ENCODE data around the gene TMEM132C. TPM values are rescaled to one million over a fixed set of nuclear protein-coding genes. Genes with fewer than 3 reads are reported as not detected.

Gene TMEM132C
- total and polyA plus RNA-seq, 4 experiments from 2014 or later, result not detected

- Mint-ChIP-seq H3K9me3 (peaks cover 0 to 12% (median 4%) of the 10 kb centered on the region in 8 donors), H3K27ac (peak overlapping the region in 1 of 7 donors; percentile 43), H3K36me3 (no peaks in the 10 kb centered on the region), H3K27me3 (peaks cover 2% of the 10 kb centered on the region in 2 donors), H3K4me1 (no peaks in the 10 kb centered on the region), H3K4me3 (no peak overlapping the region)
- Histone ChIP-seq H3K4me1 (ENCODE audit: insufficient read depth, low read length) (no peaks in the 10 kb centered on the region), H3K27me3 (ENCODE audit: insufficient read depth, low read length) (no peaks in the 10 kb centered on the region), H3K36me3 (ENCODE audit: insufficient read depth, low read length) (no peaks in the 10 kb centered on the region), H3K4me3 (ENCODE audit: low read length in 2 of 2) (no peak overlapping the region), H3K27ac (ENCODE audit: low read depth, low read length) (no peak overlapping the region), H3K9me3 (ENCODE audit: control insufficient read depth in 1 of 2, low read length in 2 of 2) (no peaks in the 10 kb centered on the region)
- POLR2A ChIA-PET (ENCODE audit: partially characterized antibody), result no interaction called here
- intact Hi-C loops (cut with micrococcal nuclease), result no loop called here
- CTCF ChIA-PET (ENCODE audit: partially characterized antibody), result no interaction called here
- no peak for DNase-seq
Observed at GRCh38 chr12:128637642-128638606, 371.0 kb downstream of the TMEM132C start.

- H3K9me3 Mint-ChIP-seq, result peaks cover 0 to 12% (median 4%) of the 10 kb centered on the region in 8 donors
- no peak overlapping the region for H3K27ac ChIP-seq (ENCODE audit: low read depth, low read length)
- intact Hi-C loops (cut with micrococcal nuclease), result no loop called here
- CTCF ChIA-PET (ENCODE audit: partially characterized antibody), result no interaction called here
- H3K9me3 ChIP-seq (ENCODE audit: control insufficient read depth in 1 of 2, low read length in 2 of 2), result no peaks in the 10 kb centered on the region
- H3K36me3 Mint-ChIP-seq, result no peaks in the 10 kb centered on the region
- H3K4me1 ChIP-seq (ENCODE audit: insufficient read depth, low read length), result no peaks in the 10 kb centered on the region
- no peaks in the 10 kb centered on the region for H3K4me1 Mint-ChIP-seq
- H3K36me3 ChIP-seq (ENCODE audit: insufficient read depth, low read length), result no peaks in the 10 kb centered on the region
- H3K27me3 Mint-ChIP-seq, result peaks cover 2% of the 10 kb centered on the region in 2 donors
- H3K4me3 ChIP-seq (ENCODE audit: low read length in 2 of 2), result no peak overlapping the region
- H3K4me3 Mint-ChIP-seq, result no peak overlapping the region
- no peaks in the 10 kb centered on the region for H3K27me3 ChIP-seq (ENCODE audit: insufficient read depth, low read length)
- DNase-seq, result no peak
- POLR2A ChIA-PET (ENCODE audit: partially characterized antibody), result no interaction called here
- no peak overlapping the region for H3K27ac Mint-ChIP-seq
Observed at GRCh38 chr12:128639089-128639488, 372.1 kb downstream of the TMEM132C start.

GRCh38 chr12:128643155-128643554 is 376.2 kb downstream of the TMEM132C start:
- H3K9me3 Mint-ChIP-seq, result peaks cover 2 to 17% (median 8%) of the 10 kb centered on the region in 8 donors
- peaks cover 2% of the 10 kb centered on the region in 2 donors for H3K27me3 Mint-ChIP-seq
- CTCF ChIA-PET (ENCODE audit: partially characterized antibody), result no interaction called here
- Histone ChIP-seq H3K4me1 (ENCODE audit: insufficient read depth, low read length) (no peaks in the 10 kb centered on the region), H3K4me3 (ENCODE audit: low read length in 2 of 2) (no peak overlapping the region), H3K27ac (ENCODE audit: low read depth, low read length) (no peak overlapping the region), H3K27me3 (ENCODE audit: insufficient read depth, low read length) (no peaks in the 10 kb centered on the region), H3K36me3 (ENCODE audit: insufficient read depth, low read length) (no peaks in the 10 kb centered on the region), H3K9me3 (ENCODE audit: control insufficient read depth in 1 of 2, low read length in 2 of 2) (no peaks in the 10 kb centered on the region)
- intact Hi-C loops (cut with micrococcal nuclease), result no loop called here
- no peak for DNase-seq
- H3K4me1 Mint-ChIP-seq, result no peaks in the 10 kb centered on the region
- POLR2A ChIA-PET (ENCODE audit: partially characterized antibody), result no interaction called here
- H3K4me3 Mint-ChIP-seq, result no peak overlapping the region
- H3K27ac Mint-ChIP-seq, result no peak overlapping the region
- H3K36me3 Mint-ChIP-seq, result no peaks in the 10 kb centered on the region

GRCh38 chr12:128644664-128645296 is 377.8 kb downstream of the TMEM132C start:
- Mint-ChIP-seq H3K36me3 (no peaks in the 10 kb centered on the region), H3K9me3 (peaks cover 4 to 21% (median 9%) of the 10 kb centered on the region in 8 donors), H3K4me3 (no peak overlapping the region), H3K27me3 (peaks cover 2% of the 10 kb centered on the region in 2 donors), H3K4me1 (no peaks in the 10 kb centered on the region), H3K27ac (no peak overlapping the region)
- POLR2A ChIA-PET (ENCODE audit: partially characterized antibody), result no interaction called here
- H3K4me1 ChIP-seq (ENCODE audit: insufficient read depth, low read length), result no peaks in the 10 kb centered on the region
- H3K27me3 ChIP-seq (ENCODE audit: insufficient read depth, low read length), result no peaks in the 10 kb centered on the region
- no peak for DNase-seq
- H3K36me3 ChIP-seq (ENCODE audit: insufficient read depth, low read length), result no peaks in the 10 kb centered on the region
- no peak overlapping the region for H3K27ac ChIP-seq (ENCODE audit: low read depth, low read length)
- no peaks in the 10 kb centered on the region for H3K9me3 ChIP-seq (ENCODE audit: control insufficient read depth in 1 of 2, low read length in 2 of 2)
- CTCF ChIA-PET (ENCODE audit: partially characterized antibody), result no interaction called here
- intact Hi-C loops (cut with micrococcal nuclease), result no loop called here
- no peak overlapping the region for H3K4me3 ChIP-seq (ENCODE audit: low read length in 2 of 2)

- Mint-ChIP-seq H3K27ac (no peak overlapping the region), H3K4me1 (no peaks in the 10 kb centered on the region), H3K9me3 (peaks cover 0 to 26% (median 9%) of the 10 kb centered on the region in 8 donors), H3K27me3 (no peaks in the 10 kb centered on the region), H3K4me3 (no peak overlapping the region), H3K36me3 (no peaks in the 10 kb centered on the region)
- H3K27me3 ChIP-seq (ENCODE audit: insufficient read depth, low read length), result no peaks in the 10 kb centered on the region
- no peaks in the 10 kb centered on the region for H3K4me1 ChIP-seq (ENCODE audit: insufficient read depth, low read length)
- DNase-seq, result no peak
- H3K27ac ChIP-seq (ENCODE audit: low read depth, low read length), result no peak overlapping the region
- no peaks in the 10 kb centered on the region for H3K9me3 ChIP-seq (ENCODE audit: control insufficient read depth in 1 of 2, low read length in 2 of 2)
- CTCF ChIA-PET (ENCODE audit: partially characterized antibody), result no interaction called here
- POLR2A ChIA-PET (ENCODE audit: partially characterized antibody), result no interaction called here
- no peaks in the 10 kb centered on the region for H3K36me3 ChIP-seq (ENCODE audit: insufficient read depth, low read length)
- H3K4me3 ChIP-seq (ENCODE audit: low read length in 2 of 2), result no peak overlapping the region
- intact Hi-C loops (cut with micrococcal nuclease), result no loop called here
Observed at GRCh38 chr12:128649902-128650301, 382.9 kb downstream of the TMEM132C start.

- Histone ChIP-seq H3K9me3 (ENCODE audit: control insufficient read depth in 1 of 2, low read length in 2 of 2) (no peaks in the 10 kb centered on the region), H3K4me1 (ENCODE audit: insufficient read depth, low read length) (no peaks in the 10 kb centered on the region), H3K27me3 (ENCODE audit: insufficient read depth, low read length) (no peaks in the 10 kb centered on the region), H3K4me3 (ENCODE audit: low read length in 2 of 2) (no peak overlapping the region), H3K27ac (ENCODE audit: low read depth, low read length) (no peak overlapping the region), H3K36me3 (ENCODE audit: insufficient read depth, low read length) (no peaks in the 10 kb centered on the region)
- H3K36me3 Mint-ChIP-seq, result no peaks in the 10 kb centered on the region
- intact Hi-C loops (cut with micrococcal nuclease), result no loop called here
- no peaks in the 10 kb centered on the region for H3K27me3 Mint-ChIP-seq
- no peak for DNase-seq
- ChIA-PET CTCF (ENCODE audit: partially characterized antibody) (no interaction called here), POLR2A (ENCODE audit: partially characterized antibody) (no interaction called here)
- no peak overlapping the region for H3K4me3 Mint-ChIP-seq
- peaks cover 0 to 11% (median 9%) of the 10 kb centered on the region in 8 donors for H3K9me3 Mint-ChIP-seq
- H3K27ac Mint-ChIP-seq, result no peak overlapping the region
- H3K4me1 Mint-ChIP-seq, result no peaks in the 10 kb centered on the region
Observed at GRCh38 chr12:128652136-128652751, 385.3 kb downstream of the TMEM132C start.

- no peak overlapping the region for H3K4me3 ChIP-seq (ENCODE audit: low read length in 2 of 2)
- H3K27me3 Mint-ChIP-seq, result peaks cover 0 to 2% of the 10 kb centered on the region in 2 donors
- POLR2A ChIA-PET (ENCODE audit: partially characterized antibody), result no interaction called here
- H3K9me3 ChIP-seq (ENCODE audit: control insufficient read depth in 1 of 2, low read length in 2 of 2), result no peaks in the 10 kb centered on the region
- no peaks in the 10 kb centered on the region for H3K4me1 Mint-ChIP-seq
- CTCF ChIA-PET (ENCODE audit: partially characterized antibody), result no interaction called here
- intact Hi-C loops (cut with micrococcal nuclease), result no loop called here
- DNase-seq, result no peak
- peaks cover 0 to 8% (median 3%) of the 10 kb centered on the region in 8 donors for H3K9me3 Mint-ChIP-seq
- H3K4me3 Mint-ChIP-seq, result no peak overlapping the region
- H3K36me3 ChIP-seq (ENCODE audit: insufficient read depth, low read length), result no peaks in the 10 kb centered on the region
- no peak overlapping the region for H3K27ac ChIP-seq (ENCODE audit: low read depth, low read length)
- no peaks in the 10 kb centered on the region for H3K36me3 Mint-ChIP-seq
- no peaks in the 10 kb centered on the region for H3K27me3 ChIP-seq (ENCODE audit: insufficient read depth, low read length)
- H3K4me1 ChIP-seq (ENCODE audit: insufficient read depth, low read length), result no peaks in the 10 kb centered on the region
- no peak overlapping the region for H3K27ac Mint-ChIP-seq
Observed at GRCh38 chr12:128654468-128654867, 387.5 kb downstream of the TMEM132C start.
